IMR-90 (cell line): Measurements from ENCODE around the gene TLR6. TPM values are rescaled to one million over a fixed set of nuclear protein-coding genes. Genes with fewer than 3 reads are reported as not detected.

ENCODE experiments used
- ATAC-seq: fragments of 200-7000 bp; cut with Tn5 transposase; 2 replicates; pipeline ENCODE4 v1.9.1; 2020; ENCODE audit warnings: low read depth, mild to moderate bottlenecking, moderate library complexity
- BruUV-seq: library from RNA; stranded (reverse); fragments of 400-500 nt; replicated peaks from 2 replicates; lab custom pipeline; 2021; lab: Mats Ljungman, UMichigan
- CTCF ChIA-PET: fragments of 300-600 bp; formaldehyde crosslinking; extraction: SDS; loops from one replicate; lab custom pipeline; 2021; ENCODE audit warnings: antibody characterized with exemption; lab: Yijun Ruan, JAX
- POLR2A ChIA-PET: fragments of 300-600 bp; sonication (Branson Sonifier 250); formaldehyde crosslinking; loops from one replicate; lab custom pipeline; 2022; ENCODE audit warnings: antibody characterized with exemption; ENCODE audit not compliant: unreplicated experiment; lab: Charles Lee
- DNase-seq: peaks from one replicate; pipeline ENCODE4 v3.0.0; 2013
- H2AFZ ChIP-seq: replicated peaks from 2 replicates; pipeline ENCODE3; 2013; ENCODE audit warnings: low read length, mild to moderate bottlenecking; ENCODE audit not compliant: poor library complexity
- H2AK5ac ChIP-seq: 2 replicates; pipeline ENCODE4 v1.6.1; 2013; ENCODE audit warnings: low read depth, low read length, inconsistent platforms
- H2AK9ac ChIP-seq: replicated peaks from 2 replicates; pipeline ENCODE3; 2013; ENCODE audit warnings: mild to moderate bottlenecking, low read depth, low read length, moderate library complexity; ENCODE audit not compliant: poor library complexity
- H2BK120ac ChIP-seq: 2 replicates; pipeline ENCODE4 v1.6.1; 2013; ENCODE audit warnings: low read depth, low read length, inconsistent platforms
- H2BK15ac ChIP-seq: 3 replicates; pipeline ENCODE4 v1.6.1; 2013; ENCODE audit warnings: low read depth, low read length, inconsistent platforms
- H2BK20ac ChIP-seq: 2 replicates; pipeline ENCODE4 v1.6.1; 2013; ENCODE audit warnings: low read depth, mild to moderate bottlenecking, inconsistent platforms, low read length, moderate library complexity
- H2BK5ac ChIP-seq: 2 replicates; pipeline ENCODE4 v1.6.1; 2013; ENCODE audit warnings: mild to moderate bottlenecking, low read depth, low read length, inconsistent platforms; ENCODE audit not compliant: poor library complexity, severe bottlenecking
- H3K14ac ChIP-seq: replicated peaks from 2 replicates; pipeline ENCODE4 v1.6.1; 2013; ENCODE audit warnings: low read depth, low read length, inconsistent platforms
- H3K18ac ChIP-seq: 2 replicates; pipeline ENCODE4 v1.6.1; 2013; ENCODE audit warnings: low read depth, low read length, control low read depth
- H3K23ac ChIP-seq: 2 replicates; pipeline ENCODE4 v1.6.1; 2013; ENCODE audit warnings: low read depth, low read length, inconsistent platforms
- H3K27ac ChIP-seq: 2 replicates; pipeline ENCODE4 v1.5.1; 2013; ENCODE audit warnings: mild to moderate bottlenecking, control low read depth, low read length; ENCODE audit not compliant: insufficient read depth
- H3K27me3 ChIP-seq: 2 replicates; pipeline ENCODE4 v1.6.1; 2013; ENCODE audit warnings: low read length; ENCODE audit not compliant: control insufficient read depth, insufficient read depth
- H3K36me3 ChIP-seq: 2 replicates; pipeline ENCODE4 v1.6.1; 2013; ENCODE audit warnings: low read length, mixed read lengths; ENCODE audit not compliant: control insufficient read depth, insufficient read depth
- H3K4ac ChIP-seq: 2 replicates; pipeline ENCODE4 v1.6.1; 2013; ENCODE audit warnings: low read depth, low read length, inconsistent platforms
- H3K4me1 ChIP-seq: 2 replicates; pipeline ENCODE4 v1.6.1; 2013; ENCODE audit warnings: low read length, mixed read lengths; ENCODE audit not compliant: control insufficient read depth, insufficient read depth
- H3K4me2 ChIP-seq: 2 replicates; pipeline ENCODE4 v1.6.1; 2013; ENCODE audit warnings: low read depth, mild to moderate bottlenecking, control low read depth, low read length, moderate library complexity
- H3K4me3 ChIP-seq: 2 replicates; pipeline ENCODE4 v1.5.1; 2013; ENCODE audit warnings: low read depth, mild to moderate bottlenecking, control low read depth, low read length, moderate library complexity; ENCODE audit not compliant: insufficient read depth
- H3K56ac ChIP-seq: 2 replicates; pipeline ENCODE4 v1.6.1; 2013; ENCODE audit warnings: low read length, inconsistent platforms; ENCODE audit not compliant: insufficient read depth; ENCODE audit errors: extremely low read depth
- H3K79me1 ChIP-seq, 2 experiments: 2 replicates each; pipeline ENCODE4 v1.6.1; 2013; ENCODE audit warnings: low read length in 2 of 2, inconsistent platforms in 1 of 2, low read depth in 1 of 2
- H3K9ac ChIP-seq: 2 replicates; pipeline ENCODE4 v1.6.1; 2013; ENCODE audit warnings: low read depth, low read length, control low read depth
- H3K9me1 ChIP-seq: 2 replicates; pipeline ENCODE4 v1.6.1; 2013; ENCODE audit warnings: low read length, inconsistent platforms; ENCODE audit not compliant: insufficient read depth
- H3K9me3 ChIP-seq: 2 replicates; pipeline ENCODE4 v1.6.1; 2013; ENCODE audit warnings: low read length; ENCODE audit not compliant: control insufficient read depth, insufficient read depth
- H4K20me1 ChIP-seq: 2 replicates; pipeline ENCODE4 v1.6.1; 2013; ENCODE audit warnings: low read length, inconsistent platforms; ENCODE audit not compliant: insufficient read depth
- H4K5ac ChIP-seq: 2 replicates; pipeline ENCODE4 v1.6.1; 2013; ENCODE audit warnings: mild to moderate bottlenecking, low read depth, low read length, control low read depth
- H4K8ac ChIP-seq, 2 experiments: 2 replicates each; pipeline ENCODE4 v1.6.1; 2013; ENCODE audit warnings: low read depth in 2 of 2, low read length in 2 of 2, control low read depth in 1 of 2, inconsistent platforms in 1 of 2
- H4K91ac ChIP-seq: 2 replicates; pipeline ENCODE4 v1.6.1; 2013; ENCODE audit warnings: low read depth, low read length, inconsistent platforms; ENCODE audit not compliant: insufficient read depth
- RCOR1 ChIP-seq: IDR thresholded peaks from 2 replicates; pipeline ENCODE4 v1.6.1; 2012; ENCODE audit warnings: mild to moderate bottlenecking, low read length, improper control_type of control experiment; ENCODE audit not compliant: insufficient replicate concordance
- USF2 ChIP-seq: fragments of 150-350 bp; IDR thresholded peaks from 2 replicates; pipeline ENCODE4 v1.6.1; 2017; ENCODE audit warnings: mild to moderate bottlenecking, antibody characterized with exemption, low read length, low read depth
- dilution Hi-C: fragments of 300-500 bp; cut with HindIII; formaldehyde crosslinking; loops from one replicate; pipeline ENCODE4 v1.14.3; 2018; ENCODE audit warnings: low sequenced_read_pairs; ENCODE audit not compliant: unreplicated experiment
- in situ Hi-C: fragments of 300-500 bp; cut with MboI; formaldehyde crosslinking; loops from 3 replicates; pipeline ENCODE4 v1.14.3; 2019; ENCODE audit warnings: low sequenced_read_pairs, inconsistent platforms, mixed read lengths
- intact Hi-C: fragments of 100-400 bp; cut with micrococcal nuclease; formaldehyde crosslinking; loops from 2 replicates; pipeline ENCODE4 v1.10.0; 2022
- polyA plus RNA-seq, 3 experiments: library from polyadenylated mRNA; depleted of rRNA; stranded (reverse); fragments of >200 nt; gene quantifications; 2 replicates each; pipeline ENCODE4 v1.2.3, GENCODE V29; 2012; ENCODE audit warnings: low replicate concordance in 1 of 3
- total RNA-seq: library from RNA; depleted of rRNA; stranded (reverse); fragments of >200 nt; gene quantifications from 2 replicates; pipeline ENCODE4 v1.2.3, GENCODE V29; 2012

TLR6 gene
- total and polyA plus RNA-seq, 2 of the 4 experiments (the other 2 are of a cell fraction): 1.4 to 3.9 TPM

DNA sequence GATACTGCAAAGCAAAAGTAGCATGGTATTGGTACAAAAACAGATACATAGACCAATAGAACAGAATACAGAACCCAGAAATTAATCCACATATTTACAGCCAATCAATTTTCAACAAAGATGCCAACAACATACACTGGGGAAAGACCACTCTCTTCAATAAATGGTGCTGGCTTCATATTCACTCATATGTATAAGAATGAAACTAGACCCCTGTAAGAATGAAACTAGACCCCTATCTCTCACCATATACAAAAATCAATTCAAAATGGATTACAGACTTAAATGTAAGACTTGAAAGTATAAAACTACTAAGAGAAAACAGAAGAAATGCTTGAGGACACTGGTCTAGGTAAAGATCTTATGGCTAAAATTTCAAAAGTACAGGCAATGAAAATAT, 19.3 kb downstream of the TLR6 start:
- Histone ChIP-seq H4K91ac (no peak overlapping the region), H3K79me1 (peaks cover 0 to 5% of the 10 kb centered on the region in 2 experiments; a peak in 1 of 4 replicates), H3K18ac (no peak overlapping the region), H3K9me1 (peaks cover 6% of the 10 kb centered on the region), H3K4ac (no peak overlapping the region), H3K23ac (no peak overlapping the region), H3K9me3 (peaks cover 7% of the 10 kb centered on the region), H2AFZ (no peak overlapping the region), H2BK15ac (0 out of 3 replicates have a peak overlapping the region, but pooled peaks have one; percentile 50), H3K4me2 (no peak overlapping the region), H4K5ac (no peak overlapping the region), H4K8ac (no peak overlapping the region), H2BK20ac (no peak overlapping the region), H2AK5ac (no peak overlapping the region), H3K27me3 (no peaks in the 10 kb centered on the region), H3K9ac (no peak overlapping the region), H3K27ac (no peak overlapping the region), H3K4me3 (no peak overlapping the region), H2BK5ac (no peak overlapping the region), H3K4me1 (peaks cover 7% of the 10 kb centered on the region; the same call in 1 of the 2 replicates), H3K36me3 (no peaks in the 10 kb centered on the region), H3K56ac (no peak overlapping the region), H2BK120ac (no peak overlapping the region), H2AK9ac (no peak overlapping the region), H3K14ac (no peak overlapping the region), H4K20me1 (no peaks in the 10 kb centered on the region)
- dilution Hi-C loops (no loop called here), intact Hi-C loops (no loop called here), in situ Hi-C loops (no loop called here)
- TF ChIP-seq RCOR1: no peak
- no peak for TF ChIP-seq USF2
- DNase-seq (no peak), ATAC-seq (no peak)
- no TSS peak for BruUV-seq
- POLR2A ChIA-PET: no interaction called here
- CTCF ChIA-PET: no interaction called here
